ENCODE measurements around the gene CTNNA3. TPM values are rescaled to one million over a fixed set of nuclear protein-coding genes. Genes with fewer than 3 reads are reported as not detected.

The CTNNA3 gene
- total RNA-seq, 1 experiment from 2014 or later = 0.32 TPM

DNA sequence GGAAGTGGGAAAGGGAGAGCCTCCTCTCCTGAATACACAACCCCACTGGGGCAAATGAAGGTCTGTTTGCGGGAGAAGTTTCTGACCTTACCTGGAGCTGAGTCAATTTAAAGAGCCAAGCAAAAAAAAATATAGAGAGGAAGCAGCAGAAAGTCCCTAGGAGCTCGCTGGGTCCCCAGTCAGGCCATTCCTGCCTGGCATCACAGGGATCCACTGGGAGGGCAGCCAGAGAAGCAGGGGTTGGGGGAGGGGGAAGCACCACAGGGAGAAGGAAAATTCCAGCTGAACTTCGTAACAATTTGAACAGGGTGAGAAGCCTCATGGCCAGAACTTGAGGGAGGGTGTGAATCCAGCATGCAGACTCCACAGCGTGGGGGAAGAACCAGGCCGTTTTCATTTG is 471.4 kb downstream of the CTNNA3 start:
- Histone ChIP-seq H3K27ac (ENCODE audit: low read depth, low read length) (no peak overlapping the region), H3K9me2 (ENCODE audit: insufficient read depth) (no peaks in the 10 kb centered on the region), H3K36me3 (ENCODE audit: control insufficient read depth in 1 of 2, insufficient read depth in 2 of 2, low read length in 2 of 2) (no peaks in the 10 kb centered on the region), H4K20me1 (ENCODE audit: insufficient read depth) (no peaks in the 10 kb centered on the region), H3K27me3 (ENCODE audit: insufficient read depth, low read length) (no peaks in the 10 kb centered on the region), H3K79me2 (ENCODE audit: insufficient read depth, low read length) (no peaks in the 10 kb centered on the region), H3K4me1 (ENCODE audit: control insufficient read depth in 1 of 2, insufficient read depth in 2 of 2, low read length in 2 of 2) (no peaks in the 10 kb centered on the region), H3K9ac (ENCODE audit: low read length) (no peak overlapping the region), H3K4me3 (replicated peaks in 1 of 2; ENCODE audit: low read depth in 1 of 2, low read length in 2 of 2) (no peak overlapping the region), H3K4me2 (ENCODE audit: low read length) (no peak overlapping the region), H2AFZ (ENCODE audit: low read depth, low read length, poor library complexity, severe bottlenecking) (no peak overlapping the region), H3K9me3 (ENCODE audit: control insufficient read depth in 1 of 2, insufficient read depth in 1 of 2, low read depth in 1 of 2, low read length in 2 of 2) (no peaks in the 10 kb centered on the region)
- ChIA-PET POLR2A (no interaction called here), CTCF (no interaction called here), RAD21 (ENCODE audit: low non-redundant PET in 1 of 2, low total read pairs in 2 of 2, uncharacterized antibody in 2 of 2, unreplicated experiment in 2 of 2) (no interaction called here)
- ATAC-seq (no peak), DNase-seq (ENCODE audit: low read depth, low spot score) (no peak)
- no TSS peak for BruUV-seq (replicated peaks)
- intact Hi-C loops (cut with micrococcal nuclease) = no loop called here
- TF ChIP-seq SIN3A (IDR thresholded peaks at IDR 0.05; ENCODE audit: low read depth) = no peak
- no peak for TF ChIP-seq JUND (IDR thresholded peaks at IDR 0.05)
- TF ChIP-seq, protein P1, sequence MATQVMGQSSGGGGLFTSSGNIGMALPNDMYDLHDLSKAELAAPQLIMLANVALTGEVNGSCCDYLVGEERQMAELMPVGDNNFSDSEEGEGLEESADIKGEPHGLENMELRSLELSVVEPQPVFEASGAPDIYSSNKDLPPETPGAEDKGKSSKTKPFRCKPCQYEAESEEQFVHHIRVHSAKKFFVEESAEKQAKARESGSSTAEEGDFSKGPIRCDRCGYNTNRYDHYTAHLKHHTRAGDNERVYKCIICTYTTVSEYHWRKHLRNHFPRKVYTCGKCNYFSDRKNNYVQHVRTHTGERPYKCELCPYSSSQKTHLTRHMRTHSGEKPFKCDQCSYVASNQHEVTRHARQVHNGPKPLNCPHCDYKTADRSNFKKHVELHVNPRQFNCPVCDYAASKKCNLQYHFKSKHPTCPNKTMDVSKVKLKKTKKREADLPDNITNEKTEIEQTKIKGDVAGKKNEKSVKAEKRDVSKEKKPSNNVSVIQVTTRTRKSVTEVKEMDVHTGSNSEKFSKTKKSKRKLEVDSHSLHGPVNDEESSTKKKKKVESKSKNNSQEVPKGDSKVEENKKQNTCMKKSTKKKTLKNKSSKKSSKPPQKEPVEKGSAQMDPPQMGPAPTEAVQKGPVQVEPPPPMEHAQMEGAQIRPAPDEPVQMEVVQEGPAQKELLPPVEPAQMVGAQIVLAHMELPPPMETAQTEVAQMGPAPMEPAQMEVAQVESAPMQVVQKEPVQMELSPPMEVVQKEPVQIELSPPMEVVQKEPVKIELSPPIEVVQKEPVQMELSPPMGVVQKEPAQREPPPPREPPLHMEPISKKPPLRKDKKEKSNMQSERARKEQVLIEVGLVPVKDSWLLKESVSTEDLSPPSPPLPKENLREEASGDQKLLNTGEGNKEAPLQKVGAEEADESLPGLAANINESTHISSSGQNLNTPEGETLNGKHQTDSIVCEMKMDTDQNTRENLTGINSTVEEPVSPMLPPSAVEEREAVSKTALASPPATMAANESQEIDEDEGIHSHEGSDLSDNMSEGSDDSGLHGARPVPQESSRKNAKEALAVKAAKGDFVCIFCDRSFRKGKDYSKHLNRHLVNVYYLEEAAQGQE (IDR thresholded peaks at IDR 0.05; ENCODE audit: low read depth) = no peak
- TF ChIP-seq YY1 (IDR thresholded peaks at IDR 0.05; ENCODE audit: extremely low read depth, insufficient replicate concordance, low read depth, low read length) = no peak
- no peak for TF ChIP-seq ZFX (IDR thresholded peaks at IDR 0.05)
- TF ChIP-seq ZNF274 (IDR thresholded peaks at IDR 0.05; ENCODE audit: low read depth, low read length) = no peak
- no peak for TF ChIP-seq ELF1 (IDR thresholded peaks at IDR 0.05; ENCODE audit: borderline replicate concordance, low read depth)
- no peak for TF ChIP-seq POLR2A (IDR thresholded peaks at IDR 0.05; ENCODE audit: borderline replicate concordance, extremely low read depth, insufficient read depth, insufficient read length)
- TF ChIP-seq SRF (IDR thresholded peaks at IDR 0.05; ENCODE audit: low read depth) = no peak
- TF ChIP-seq CBX3 (IDR thresholded peaks at IDR 0.05; ENCODE audit: low read depth) = no peak
- no peak for TF ChIP-seq POLR2AphosphoS5 (IDR thresholded peaks at IDR 0.05; ENCODE audit: low read depth, low read length)
- TF ChIP-seq, protein P2, sequence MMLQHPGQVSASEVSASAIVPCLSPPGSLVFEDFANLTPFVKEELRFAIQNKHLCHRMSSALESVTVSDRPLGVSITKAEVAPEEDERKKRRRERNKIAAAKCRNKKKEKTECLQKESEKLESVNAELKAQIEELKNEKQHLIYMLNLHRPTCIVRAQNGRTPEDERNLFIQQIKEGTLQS (IDR thresholded peaks at IDR 0.05) = no peak
- TF ChIP-seq FOSL1 (IDR thresholded peaks at IDR 0.05; ENCODE audit: low read depth) = no peak
- TF ChIP-seq SP1 (IDR thresholded peaks at IDR 0.05; ENCODE audit: low read depth) = no peak
- TF ChIP-seq, protein P3, sequence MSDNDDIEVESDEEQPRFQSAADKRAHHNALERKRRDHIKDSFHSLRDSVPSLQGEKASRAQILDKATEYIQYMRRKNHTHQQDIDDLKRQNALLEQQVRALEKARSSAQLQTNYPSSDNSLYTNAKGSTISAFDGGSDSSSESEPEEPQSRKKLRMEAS (IDR thresholded peaks at IDR 0.05) = no peak
- TF ChIP-seq RAD21 (IDR thresholded peaks at IDR 0.05; ENCODE audit: low read depth) = no peak
- TF ChIP-seq EGR1 (IDR thresholded peaks at IDR 0.05; ENCODE audit: low read depth) = no peak
- TF ChIP-seq CEBPB (IDR thresholded peaks at IDR 0.05; ENCODE audit: low read depth) = no peak
- no peak for TF ChIP-seq EZH2phosphoT487 (IDR thresholded peaks at IDR 0.05; ENCODE audit: borderline replicate concordance)
- no peak for TF ChIP-seq TCF7L2 (IDR thresholded peaks at IDR 0.05; ENCODE audit: borderline replicate concordance, extremely low read depth, insufficient read depth, insufficient read length)
